Liver (tissue), 9 donors: Measurements from ENCODE around the gene WWOX. TPM values are rescaled to one million over a fixed set of nuclear protein-coding genes. Genes with fewer than 3 reads are reported as not detected.

ENCODE experiments used
- DNase-seq: peaks from one replicate; pipeline ENCODE4 v3.0.0-alpha.2; 2017; ENCODE audit warnings: low spot score
- H3K27ac ChIP-seq, 2 donors: one replicate each; pipeline ENCODE4 v1.7.0; 2013; ENCODE audit warnings: inconsistent platforms in 2 of 2, low read length in 2 of 2, control low read depth in 1 of 2, low read depth in 1 of 2, mild to moderate bottlenecking in 1 of 2
- H3K27me3 ChIP-seq, 4 donors: one replicate each; pipeline versions ENCODE4 v1.6.1 to v1.7.0; 2013; ENCODE audit warnings: low read length in 3 of 4, inconsistent platforms in 1 of 4, mild to moderate bottlenecking in 1 of 4, moderate library complexity in 1 of 4; ENCODE audit not compliant: control insufficient read depth in 4 of 4, insufficient read depth in 4 of 4
- H3K36me3 ChIP-seq, 4 donors: one replicate each; pipeline versions ENCODE4 v1.6.1 to v1.7.0; 2013; ENCODE audit warnings: low read length in 3 of 4, mild to moderate bottlenecking in 3 of 4, low read depth in 1 of 4, moderate library complexity in 1 of 4; ENCODE audit not compliant: control insufficient read depth in 4 of 4, insufficient read depth in 3 of 4
- H3K4me1 ChIP-seq, 4 donors: one replicate each; pipeline versions ENCODE4 v1.6.1 to v1.7.0; 2013; ENCODE audit warnings: low read length in 3 of 4, mild to moderate bottlenecking in 3 of 4, moderate library complexity in 1 of 4; ENCODE audit not compliant: control insufficient read depth in 4 of 4, insufficient read depth in 4 of 4
- H3K4me3 ChIP-seq, 3 donors: one replicate each; pipeline versions ENCODE4 v1.6.1 to v1.7.0; 2013; ENCODE audit warnings: low read length in 3 of 3, control low read depth in 1 of 3, low read depth in 1 of 3, mild to moderate bottlenecking in 1 of 3
- H3K9ac ChIP-seq, 2 donors: one replicate each; pipeline ENCODE4 v1.7.0; 2013; ENCODE audit warnings: low read length in 2 of 2, mild to moderate bottlenecking in 2 of 2, moderate library complexity in 2 of 2, control low read depth in 1 of 2, low read depth in 1 of 2
- H3K9me3 ChIP-seq, 4 donors: one replicate each; pipeline versions ENCODE4 v1.6.1 to v1.7.0; 2013; ENCODE audit warnings: low read length in 3 of 4; ENCODE audit not compliant: control insufficient read depth in 4 of 4
- ATF3 ChIP-seq: IDR thresholded peaks from 2 replicates; pipeline ENCODE4 v1.6.1; 2016; ENCODE audit warnings: antibody characterized with exemption
- CTCF ChIP-seq: fragments of 150-350 bp; IDR thresholded peaks from 2 replicates; pipeline ENCODE4 v1.5.1; 2017; ENCODE audit warnings: improper control_type of control experiment, low read depth, low read length; ENCODE audit not compliant: missing input control
- EGR1 ChIP-seq, 2 donors: IDR thresholded peaks; 2 replicates each; pipeline ENCODE4 v1.6.1; 2016 to 2018; ENCODE audit warnings: antibody characterized with exemption in 2 of 2, low read depth in 2 of 2
- FOXA1 ChIP-seq: IDR thresholded peaks from 2 replicates; pipeline ENCODE4 v1.6.1; 2016; ENCODE audit warnings: antibody characterized with exemption
- FOXA2 ChIP-seq: IDR thresholded peaks from 2 replicates; pipeline ENCODE4 v1.6.1; 2016; ENCODE audit warnings: antibody characterized with exemption
- HNF4A ChIP-seq, 2 donors: conservative IDR thresholded peaks; 2 replicates each; pipeline ENCODE4 v1.6.1; 2016; ENCODE audit warnings: antibody characterized with exemption in 2 of 2, mild to moderate bottlenecking in 2 of 2
- HNF4G ChIP-seq: IDR thresholded peaks from 2 replicates; pipeline ENCODE4 v1.6.1; 2016; ENCODE audit warnings: antibody characterized with exemption
- MAX ChIP-seq: IDR thresholded peaks from 2 replicates; pipeline ENCODE4 v1.6.1; 2016; ENCODE audit warnings: antibody characterized with exemption
- NR2F2 ChIP-seq: IDR thresholded peaks from 2 replicates; pipeline ENCODE4 v1.6.1; 2016; ENCODE audit warnings: antibody characterized with exemption
- RAD21 ChIP-seq, 2 donors: IDR thresholded peaks; 2 replicates each; pipeline ENCODE4 v1.6.1; 2016; ENCODE audit warnings: antibody characterized with exemption in 2 of 2, mild to moderate bottlenecking in 2 of 2
- REST ChIP-seq: IDR thresholded peaks from 2 replicates; pipeline ENCODE4 v1.6.1; 2016; ENCODE audit warnings: antibody characterized with exemption, mild to moderate bottlenecking
- RXRA ChIP-seq, 2 donors: IDR thresholded peaks; 2 replicates each; pipeline ENCODE4 v1.6.1; 2017 to 2018; ENCODE audit warnings: antibody characterized with exemption in 2 of 2, mild to moderate bottlenecking in 1 of 2
- TAF1 ChIP-seq: conservative IDR thresholded peaks from 2 replicates; pipeline ENCODE4 v1.6.1; 2016; ENCODE audit warnings: antibody characterized with exemption, mild to moderate bottlenecking
- YY1 ChIP-seq: IDR thresholded peaks from 2 replicates; pipeline ENCODE4 v1.6.1; 2016; ENCODE audit warnings: antibody characterized with exemption, mild to moderate bottlenecking
- ZBTB33 ChIP-seq: IDR thresholded peaks from 2 replicates; pipeline ENCODE4 v1.6.1; 2016; ENCODE audit warnings: antibody characterized with exemption
- WGBS: extraction: QIAGEN DNeasy Blood & Tissue Kit; methylation state at CpG from one replicate; pipeline ENCODE4 v1.1.7; 2013; 5-methylcytosine and 5-hydroxymethylcytosine counted together
- polyA plus RNA-seq, 2 donors: library from polyadenylated mRNA; stranded (reverse) in 1 of 2; unstranded in 1 of 2; fragments of 200-250 nt in 1 of 2; fragments of >200 nt in 1 of 2; fragmentation: Nextera tagmentation in 1 of 2; extraction: Ambion mirVana in 1 of 2; gene quantifications; one replicate each; pipeline versions ENCODE4 v1.2.1 to v1.2.3, GENCODE V29; 2013 to 2015
- total RNA-seq, 2 donors: library from RNA; depleted of rRNA; stranded (reverse); fragments of >200 nt; gene quantifications; one replicate each; pipeline ENCODE4 v1.2.3, GENCODE V29; 2014
- donor health status: healthy.
- donor health status: healthy.
- donor health status: healthy.
- donor health status: healthy.
- donor health status: healthy.

WWOX gene
- total and polyA plus RNA-seq, 4 donors: 9.8 to 46.0 (median 15.3) TPM

GRCh38 chr16:78390092-78390491 lies 290.6 kb downstream of the WWOX start:
- Histone ChIP-seq H3K9ac (no peak overlapping the region), H3K27me3 (no peaks in the 10 kb centered on the region), H3K27ac (no peak overlapping the region), H3K9me3 (peaks cover 0 to 2% (median 0%) of the 10 kb centered on the region in 4 donors), H3K36me3 (no peaks in the 10 kb centered on the region), H3K4me3 (no peak overlapping the region), H3K4me1 (peaks cover 0 to 3% (median 1%) of the 10 kb centered on the region in 4 donors)
- DNase-seq: no peak
- WGBS: 71% methylated on average over 4 of the region's 4 CpGs
- TF ChIP-seq CTCF (no peak), FOXA2 (no peak), TAF1 (no peak), ZBTB33 (no peak)

- no peak overlapping the region for H3K4me3 ChIP-seq
- H3K9ac ChIP-seq: no peak overlapping the region
- WGBS: 92% methylated on average over 7 of the region's 7 CpGs
- no peak for TF ChIP-seq YY1
- no peak for TF ChIP-seq NR2F2
- no peak for TF ChIP-seq HNF4A (conservative IDR thresholded peaks at IDR 0.05)
- no peak for TF ChIP-seq RAD21 (IDR thresholded peaks at IDR 0.05)
- TF ChIP-seq RXRA (IDR thresholded peaks at IDR 0.05): no peak
- TF ChIP-seq FOXA1: no peak
- TF ChIP-seq CTCF: no peak
- TF ChIP-seq FOXA2: no peak
- no peak for TF ChIP-seq MAX
- TF ChIP-seq ATF3: no peak
- no peak for TF ChIP-seq REST
- no peak for TF ChIP-seq EGR1 (IDR thresholded peaks at IDR 0.05; ENCODE audit: low read depth in 2 of 2)
- TF ChIP-seq HNF4G: no peak
- TF ChIP-seq TAF1: no peak
- no peak overlapping the region for H3K27ac ChIP-seq
- no peaks in the 10 kb centered on the region for H3K36me3 ChIP-seq
- DNase-seq: no peak
- no peaks in the 10 kb centered on the region for H3K27me3 ChIP-seq
- H3K4me1 ChIP-seq: peaks cover 0 to 3% (median 0%) of the 10 kb centered on the region in 4 donors
- peaks cover 0 to 2% (median 0%) of the 10 kb centered on the region in 4 donors for H3K9me3 ChIP-seq
Measured at GRCh38 chr16:78390508-78391324, 291.3 kb downstream of the WWOX start.
